ENCODE data around the gene LRRFIP2.

GRCh38 chr3:37054370-37054769 is 120.0 kb downstream of the LRRFIP2 start:
- TF ChIP-seq POLR2A (IDR thresholded peaks at IDR 0.05) = no peak
- no peak for TF ChIP-seq CTCF (IDR thresholded peaks at IDR 0.05)
